ENCODE measurements around the gene ATF2. TPM values are rescaled to one million over a fixed set of nuclear protein-coding genes. Genes with fewer than 3 reads are reported as not detected.

Gene ATF2
- total and polyA plus RNA-seq, 9 of the 15 experiments (the other 6 are each of a cell fraction or from before 2014, with no cell fraction given), result 24.2 to 111 (median 45.9) TPM

DNA sequence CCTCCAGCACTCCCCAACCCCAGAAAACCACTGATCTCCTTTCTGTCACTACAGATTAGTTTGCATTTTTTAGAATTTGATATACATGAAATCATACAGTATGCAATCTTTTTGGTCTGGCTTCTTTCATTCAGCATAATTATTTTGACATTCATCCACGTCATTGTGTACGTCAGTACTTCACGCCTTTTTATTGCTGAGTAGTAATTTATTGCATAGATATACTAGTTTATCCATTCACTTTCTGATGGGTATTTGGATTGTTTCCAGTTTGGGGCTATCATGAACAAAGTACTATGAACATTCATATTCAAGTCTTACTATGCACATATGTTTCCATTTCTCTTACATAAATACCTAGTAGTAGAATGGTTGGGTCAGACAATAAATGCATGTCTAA lies 142.8 kb downstream of the ATF2 start:
- no peak overlapping the region for H3K4me2 ChIP-seq (ENCODE audit: insufficient read depth, low read length)
- no peak for DNase-seq (ENCODE audit: extremely low read depth in 1 of 4, low spot score in 3 of 4)
- no peak overlapping the region for H2AFZ ChIP-seq (ENCODE audit: low read depth, low read length)
- no peaks in the 10 kb centered on the region for H3K4me1 ChIP-seq (replicated peaks in 1 of 2; ENCODE audit: control insufficient read depth in 2 of 2, insufficient read depth in 2 of 2, low read length in 2 of 2)
- H3K27ac ChIP-seq (ENCODE audit: extremely low read depth, low read depth, low read length), result no peak overlapping the region
- H3K9ac ChIP-seq (ENCODE audit: insufficient read depth in 1 of 2, low read depth in 2 of 2, low read length in 2 of 2), result no peak overlapping the region
- H3K4me3 ChIP-seq, result no peak overlapping the region
- H3K36me3 ChIP-seq (ENCODE audit: control insufficient read depth, insufficient read depth, low read length), result no peaks in the 10 kb centered on the region
- no peak for ATAC-seq
- TF ChIP-seq ZNF316 (IDR thresholded peaks at IDR 0.05) (peak; percentile 77), C11orf30 (IDR thresholded peaks at IDR 0.05; ENCODE audit: low read depth) (peak; percentile 57), MAFG (tag; conservative IDR thresholded peaks at IDR 0.05) (peak; percentile 48), SMAD4 (CRISPR knock-in tag; conservative IDR thresholded peaks at IDR 0.05) (no peak), MAFF (IDR thresholded peaks at IDR 0.05; ENCODE audit: low read length) (peak; percentile 35; the same call in 1 of the 2 replicates), BACH1 (tag; IDR thresholded peaks at IDR 0.05) (no peak), ZNF696 (CRISPR knock-in tag; conservative IDR thresholded peaks at IDR 0.05) (no peak), KDM4B (IDR thresholded peaks at IDR 0.05; ENCODE audit: borderline replicate concordance in 2 of 2, low read depth in 1 of 2) (no peak), MAFK (IDR thresholded peaks at IDR 0.05; ENCODE audit: low read length) (peak; percentile 20; the same call in 1 of the 2 replicates), ZNF232 (CRISPR knock-in tag; IDR thresholded peaks at IDR 0.05) (no peak)
- TF ChIP-seq, protein P1, sequence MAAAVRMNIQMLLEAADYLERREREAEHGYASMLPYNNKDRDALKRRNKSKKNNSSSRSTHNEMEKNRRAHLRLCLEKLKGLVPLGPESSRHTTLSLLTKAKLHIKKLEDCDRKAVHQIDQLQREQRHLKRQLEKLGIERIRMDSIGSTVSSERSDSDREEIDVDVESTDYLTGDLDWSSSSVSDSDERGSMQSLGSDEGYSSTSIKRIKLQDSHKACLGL (CRISPR knock-in tag; IDR thresholded peaks at IDR 0.05; ENCODE audit: borderline replicate concordance, poor library complexity, severe bottlenecking), result no peak
- TF ChIP-seq, protein P2, sequence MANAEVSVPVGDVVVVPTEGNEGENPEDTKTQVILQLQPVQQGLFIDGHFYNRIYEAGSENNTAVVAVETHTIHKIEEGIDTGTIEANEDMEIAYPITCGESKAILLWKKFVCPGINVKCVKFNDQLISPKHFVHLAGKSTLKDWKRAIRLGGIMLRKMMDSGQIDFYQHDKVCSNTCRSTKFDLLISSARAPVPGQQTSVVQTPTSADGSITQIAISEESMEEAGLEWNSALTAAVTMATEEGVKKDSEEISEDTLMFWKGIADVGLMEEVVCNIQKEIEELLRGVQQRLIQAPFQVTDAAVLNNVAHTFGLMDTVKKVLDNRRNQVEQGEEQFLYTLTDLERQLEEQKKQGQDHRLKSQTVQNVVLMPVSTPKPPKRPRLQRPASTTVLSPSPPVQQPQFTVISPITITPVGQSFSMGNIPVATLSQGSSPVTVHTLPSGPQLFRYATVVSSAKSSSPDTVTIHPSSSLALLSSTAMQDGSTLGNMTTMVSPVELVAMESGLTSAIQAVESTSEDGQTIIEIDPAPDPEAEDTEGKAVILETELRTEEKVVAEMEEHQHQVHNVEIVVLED (CRISPR knock-in tag; IDR thresholded peaks at IDR 0.05), result no peak
- intact Hi-C loops (cut with micrococcal nuclease) (no loop called here), in situ Hi-C loops (cut with MboI) (loop anchor here (25.0 kb wide), 1 partner anchor 1062 kb away; the partner anchor contains the start of genes EVX2, HOXD12 and HOXD13)
- ChIA-PET CTCF (ENCODE audit: low intra/inter-chr PET ratio) (no interaction called here), POLR2A (no interaction called here)
- H3K27me3 ChIP-seq (ENCODE audit: control insufficient read depth in 2 of 2, insufficient read depth in 2 of 2, low read length in 2 of 2), result peaks cover 6 to 7% of the 10 kb centered on the region in 2 experiments; a peak in 3 of 5 replicates
- WGBS (ENCODE audit: insufficient coverage, low coverage, missing lambda C conversion rate), result 2% methylated on average over 3 of the region's 3 CpGs
- BruUV-seq (replicated peaks), result no TSS peak
- H4K20me1 ChIP-seq (replicated peaks; ENCODE audit: control insufficient read depth, insufficient read depth, low read length), result no peaks in the 10 kb centered on the region
- FAIRE-seq, result no peak
- no peaks in the 10 kb centered on the region for H3K9me1 ChIP-seq (ENCODE audit: control insufficient read depth, insufficient read depth, low read length)
- no peaks in the 10 kb centered on the region for H3K9me3 ChIP-seq (replicated peaks; ENCODE audit: control insufficient read depth, insufficient read depth, low read depth, low read length)
- H3K79me2 ChIP-seq (ENCODE audit: control insufficient read depth, insufficient read depth, low read length), result no peaks in the 10 kb centered on the region
